Endodermal cell (in vitro differentiated cells): ENCODE results near the gene ARL16. TPM values are rescaled to one million over a fixed set of nuclear protein-coding genes. Genes with fewer than 3 reads are reported as not detected.
A peak's percentile ranks its signal among the peaks of the same experiment; 100 is the strongest.

ENCODE experiments used
- DNase-seq: peaks from one replicate; pipeline ENCODE4 v3.0.0-alpha.2; 2017
- H3K27ac ChIP-seq: 2 replicates; pipeline ENCODE4 v1.5.1; 2013; ENCODE audit warnings: mild to moderate bottlenecking, low read depth, low read length, moderate library complexity
- H3K27me3 ChIP-seq: 2 replicates; pipeline ENCODE4 v1.6.1; 2013; ENCODE audit warnings: mild to moderate bottlenecking, low read length, moderate library complexity; ENCODE audit not compliant: insufficient read depth, control insufficient read depth, poor library complexity, severe bottlenecking
- H3K36me3 ChIP-seq: 2 replicates; pipeline ENCODE4 v1.7.0; 2013; ENCODE audit warnings: mild to moderate bottlenecking, low read length, moderate library complexity; ENCODE audit not compliant: control insufficient read depth, insufficient read depth
- H3K4me1 ChIP-seq: one replicate; pipeline ENCODE4 v1.7.0; 2013; ENCODE audit warnings: low read length; ENCODE audit not compliant: control insufficient read depth, insufficient read depth
- H3K4me3 ChIP-seq: 2 replicates; pipeline ENCODE4 v1.5.1; 2013; ENCODE audit warnings: mild to moderate bottlenecking, low read length, moderate library complexity
- H3K9ac ChIP-seq: 2 replicates; pipeline ENCODE4 v1.6.1; 2013; ENCODE audit warnings: mild to moderate bottlenecking, low read length, moderate library complexity; ENCODE audit not compliant: poor library complexity, severe bottlenecking; ENCODE audit errors: extremely low read depth
- H3K9me3 ChIP-seq: 2 replicates; pipeline ENCODE4 v1.6.1; 2013; ENCODE audit warnings: mild to moderate bottlenecking, low read length, moderate library complexity; ENCODE audit not compliant: control insufficient read depth
- H3K27ac Mint-ChIP-seq: 2 replicates; pipeline ENCODE4 v1.8.0; 2020; ENCODE audit warnings: mixed read lengths
- H3K27me3 Mint-ChIP-seq: 2 replicates; pipeline ENCODE4 v1.8.0; 2021; ENCODE audit warnings: mild to moderate bottlenecking, mixed read lengths; ENCODE audit not compliant: insufficient read depth
- H3K36me3 Mint-ChIP-seq: 2 replicates; pipeline ENCODE4 v1.8.0; 2020; ENCODE audit warnings: low read depth, mixed read lengths
- H3K4me1 Mint-ChIP-seq: 2 replicates; pipeline ENCODE4 v1.8.0; 2020; ENCODE audit warnings: mixed read lengths
- H3K4me3 Mint-ChIP-seq: 2 replicates; pipeline ENCODE4 v1.8.0; 2020; ENCODE audit warnings: mild to moderate bottlenecking, moderate library complexity, mixed read lengths
- H3K9me3 Mint-ChIP-seq: 2 replicates; pipeline ENCODE4 v1.8.0; 2020; ENCODE audit warnings: mild to moderate bottlenecking, mixed read lengths
- WGBS, 2 experiments: methylation state at CpG; one replicate each; pipeline versions ENCODE4 v1.1.5 to v1.1.7; 2013; ENCODE audit warnings: missing lambda C conversion rate in 2 of 2, mixed read lengths in 1 of 2; ENCODE audit not compliant: insufficient coverage in 1 of 2, insufficient read length in 1 of 2; 5-methylcytosine and 5-hydroxymethylcytosine counted together
- total RNA-seq, 2 donors: library from RNA; stranded (reverse); fragmentation: NEBNext Ultra II Directional in 1 of 2; extraction: Animal tissue kit (Norgen Biotek cat#: 25700) in 1 of 2; gene quantifications; 2 replicates in 1 of 2; 3 replicates in 1 of 2; pipeline ENCODE4 v1.2.1, GENCODE V29; 2021
- TF ChIP-seq, protein P1 (sequence below): fragments of 200-600 bp; sonication (generic); conservative IDR thresholded peaks from 2 replicates; pipeline ENCODE4 v1.5.0; 2021; ENCODE audit warnings: antibody characterized with exemption, mild to moderate bottlenecking

ARL16 gene
- total RNA-seq, 2 donors from 2014 or later: 41.2 to 47.8 TPM

DNA sequence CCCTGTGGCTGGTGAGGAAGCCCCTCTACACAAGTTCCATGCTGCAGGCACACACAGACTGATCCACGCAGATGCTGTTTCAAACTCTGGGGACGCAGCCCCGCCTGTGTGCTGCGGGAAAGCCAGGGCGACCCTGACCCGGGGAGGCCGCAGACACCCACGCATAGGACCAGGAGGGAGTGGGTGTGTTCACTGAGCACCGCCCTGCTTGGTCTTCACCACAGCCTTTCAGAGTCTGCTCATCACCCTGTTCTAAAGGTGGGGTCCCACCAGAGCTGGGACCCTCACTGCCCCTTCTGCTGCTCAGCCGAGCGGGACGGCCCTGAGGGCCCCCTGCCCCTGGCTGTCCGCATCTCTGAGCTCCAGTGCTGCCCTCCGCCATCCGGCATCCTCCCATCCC lies 39.1 kb downstream of the ARL16 start:
- peaks cover 21% of the 10 kb centered on the region for H3K27me3 Mint-ChIP-seq
- no peaks in the 10 kb centered on the region for H3K36me3 ChIP-seq
- no peak overlapping the region for H3K27ac ChIP-seq
- no peaks in the 10 kb centered on the region for H3K4me1 ChIP-seq
- DNase-seq: no peak
- peaks cover 6% of the 10 kb centered on the region for H3K9me3 ChIP-seq
- H3K27ac Mint-ChIP-seq: no peak overlapping the region
- no peak overlapping the region for H3K4me3 Mint-ChIP-seq
- H3K4me1 Mint-ChIP-seq: peaks cover 4% of the 10 kb centered on the region
- H3K4me3 ChIP-seq: no peak overlapping the region
- TF ChIP-seq, protein P1, sequence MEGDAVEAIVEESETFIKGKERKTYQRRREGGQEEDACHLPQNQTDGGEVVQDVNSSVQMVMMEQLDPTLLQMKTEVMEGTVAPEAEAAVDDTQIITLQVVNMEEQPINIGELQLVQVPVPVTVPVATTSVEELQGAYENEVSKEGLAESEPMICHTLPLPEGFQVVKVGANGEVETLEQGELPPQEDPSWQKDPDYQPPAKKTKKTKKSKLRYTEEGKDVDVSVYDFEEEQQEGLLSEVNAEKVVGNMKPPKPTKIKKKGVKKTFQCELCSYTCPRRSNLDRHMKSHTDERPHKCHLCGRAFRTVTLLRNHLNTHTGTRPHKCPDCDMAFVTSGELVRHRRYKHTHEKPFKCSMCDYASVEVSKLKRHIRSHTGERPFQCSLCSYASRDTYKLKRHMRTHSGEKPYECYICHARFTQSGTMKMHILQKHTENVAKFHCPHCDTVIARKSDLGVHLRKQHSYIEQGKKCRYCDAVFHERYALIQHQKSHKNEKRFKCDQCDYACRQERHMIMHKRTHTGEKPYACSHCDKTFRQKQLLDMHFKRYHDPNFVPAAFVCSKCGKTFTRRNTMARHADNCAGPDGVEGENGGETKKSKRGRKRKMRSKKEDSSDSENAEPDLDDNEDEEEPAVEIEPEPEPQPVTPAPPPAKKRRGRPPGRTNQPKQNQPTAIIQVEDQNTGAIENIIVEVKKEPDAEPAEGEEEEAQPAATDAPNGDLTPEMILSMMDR: no peak
- peaks cover 27% of the 10 kb centered on the region for H3K27me3 ChIP-seq
- 92 to 99% methylated on average over 10 to 15 of the region's 15 CpGs for WGBS, 2 experiments
- H3K9me3 Mint-ChIP-seq: peaks cover 6% of the 10 kb centered on the region
- H3K9ac ChIP-seq: no peak overlapping the region
- no peaks in the 10 kb centered on the region for H3K36me3 Mint-ChIP-seq

DNA sequence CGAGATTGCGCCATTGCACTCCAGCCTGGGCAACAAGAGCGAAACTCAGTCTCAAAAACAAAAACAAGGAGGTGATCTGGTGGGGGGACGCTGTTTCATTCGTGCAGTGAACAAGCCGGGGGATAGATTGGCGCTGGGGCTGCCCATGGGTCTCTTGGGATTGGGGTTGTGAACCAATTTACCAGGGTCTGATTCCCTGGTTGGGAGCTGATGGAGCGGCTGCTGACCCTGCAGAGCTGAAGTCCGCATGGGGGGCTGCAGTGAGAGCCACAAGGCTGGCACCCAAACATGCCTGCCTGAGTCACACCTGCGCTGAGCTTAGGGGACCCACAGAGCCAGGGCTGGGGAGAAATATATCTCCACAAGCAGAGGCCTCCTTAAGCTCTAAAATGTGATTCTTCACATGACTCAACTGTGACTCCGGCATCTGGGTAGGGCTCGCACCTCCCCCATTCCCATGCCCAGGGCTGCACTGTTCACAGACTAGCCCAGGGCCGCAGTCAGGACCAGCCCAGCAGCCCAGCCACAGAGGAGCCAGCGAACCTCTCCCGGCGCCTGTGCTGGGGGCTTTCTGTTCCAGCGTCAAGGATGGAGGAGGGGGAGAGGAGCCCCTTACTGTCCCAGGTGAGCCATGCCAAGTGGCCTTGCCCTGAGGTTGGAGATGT lies 41.6 kb downstream of the ARL16 start:
- H3K4me3 ChIP-seq: no peak overlapping the region
- H3K9me3 ChIP-seq: no peaks in the 10 kb centered on the region
- Mint-ChIP-seq H3K9me3 (no peaks in the 10 kb centered on the region), H3K4me3 (no peak overlapping the region), H3K4me1 (peaks cover 2% of the 10 kb centered on the region), H3K27ac (no peak overlapping the region), H3K36me3 (no peaks in the 10 kb centered on the region), H3K27me3 (peaks cover 3% of the 10 kb centered on the region)
- 89 to 93% methylated on average over 10 to 14 of the region's 17 CpGs for WGBS, 2 experiments
- TF ChIP-seq, protein P1: no peak
- peaks cover 3% of the 10 kb centered on the region for H3K27me3 ChIP-seq
- DNase-seq: peak; percentile 57
- H3K36me3 ChIP-seq: no peaks in the 10 kb centered on the region
- no peaks in the 10 kb centered on the region for H3K4me1 ChIP-seq
- H3K27ac ChIP-seq: no peak overlapping the region
- no peak overlapping the region for H3K9ac ChIP-seq

DNA sequence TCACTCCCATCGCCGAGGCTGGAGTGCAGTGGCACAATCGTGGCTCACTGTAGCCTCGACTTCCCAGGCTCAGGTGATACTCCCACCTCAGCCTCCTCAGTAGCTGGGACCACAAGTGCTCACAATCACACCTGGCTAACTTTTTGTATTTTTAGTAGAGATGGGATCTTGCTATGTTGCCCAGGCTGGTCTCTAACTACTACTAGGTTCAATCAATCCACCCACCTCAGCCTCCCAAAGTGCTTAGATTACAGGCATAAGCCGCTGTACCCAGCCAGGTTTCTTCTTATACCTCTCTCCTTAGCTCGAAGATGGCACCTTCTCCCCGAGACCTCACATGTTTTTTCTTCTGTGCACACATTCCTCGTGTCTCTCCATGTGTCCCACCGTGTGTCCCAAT lies 43.6 kb downstream of the ARL16 start:
- H3K4me1 Mint-ChIP-seq: peaks cover 5% of the 10 kb centered on the region
- H3K27ac ChIP-seq: no peak overlapping the region
- H3K36me3 Mint-ChIP-seq: peaks cover 2% of the 10 kb centered on the region
- H3K27me3 Mint-ChIP-seq: no peaks in the 10 kb centered on the region
- no peak overlapping the region for H3K9ac ChIP-seq
- H3K4me1 ChIP-seq: no peaks in the 10 kb centered on the region
- TF ChIP-seq, protein P1: no peak
- no peaks in the 10 kb centered on the region for H3K9me3 ChIP-seq
- peaks cover 3% of the 10 kb centered on the region for H3K36me3 ChIP-seq
- H3K27me3 ChIP-seq: no peaks in the 10 kb centered on the region
- 91 to 96% methylated on average over 8 to 9 of the region's 9 CpGs for WGBS, 2 experiments
- H3K4me3 ChIP-seq: no peak overlapping the region
- H3K27ac Mint-ChIP-seq: no peak overlapping the region
- DNase-seq: no peak
- no peak overlapping the region for H3K4me3 Mint-ChIP-seq
- H3K9me3 Mint-ChIP-seq: no peaks in the 10 kb centered on the region
